Mammary epithelial cell (primary cell): ENCODE measurements around the gene TBL1X.

Source experiments
- EZH2 ChIP-seq: IDR thresholded peaks from 2 replicates; pipeline ENCODE4 v1.6.1; 2012; ENCODE audit warnings: low read length, inconsistent platforms, borderline replicate concordance
- TF ChIP-seq, protein P1 (sequence below), 2 donors: IDR thresholded peaks in 1 of 2; conservative IDR thresholded peaks in 1 of 2; 2 replicates each; pipeline ENCODE4 v1.5.1; 2011 to 2012; ENCODE audit warnings: inconsistent platforms in 2 of 2, low read length in 2 of 2, mild to moderate bottlenecking in 2 of 2, control low read depth in 1 of 2, low read depth in 1 of 2; ENCODE audit not compliant: insufficient read depth in 1 of 2; ENCODE audit errors: extremely low read depth in 1 of 2

GRCh38 chrX:9758021-9758638 is 293.3 kb downstream of the TBL1X start:
- TF ChIP-seq, protein P1, sequence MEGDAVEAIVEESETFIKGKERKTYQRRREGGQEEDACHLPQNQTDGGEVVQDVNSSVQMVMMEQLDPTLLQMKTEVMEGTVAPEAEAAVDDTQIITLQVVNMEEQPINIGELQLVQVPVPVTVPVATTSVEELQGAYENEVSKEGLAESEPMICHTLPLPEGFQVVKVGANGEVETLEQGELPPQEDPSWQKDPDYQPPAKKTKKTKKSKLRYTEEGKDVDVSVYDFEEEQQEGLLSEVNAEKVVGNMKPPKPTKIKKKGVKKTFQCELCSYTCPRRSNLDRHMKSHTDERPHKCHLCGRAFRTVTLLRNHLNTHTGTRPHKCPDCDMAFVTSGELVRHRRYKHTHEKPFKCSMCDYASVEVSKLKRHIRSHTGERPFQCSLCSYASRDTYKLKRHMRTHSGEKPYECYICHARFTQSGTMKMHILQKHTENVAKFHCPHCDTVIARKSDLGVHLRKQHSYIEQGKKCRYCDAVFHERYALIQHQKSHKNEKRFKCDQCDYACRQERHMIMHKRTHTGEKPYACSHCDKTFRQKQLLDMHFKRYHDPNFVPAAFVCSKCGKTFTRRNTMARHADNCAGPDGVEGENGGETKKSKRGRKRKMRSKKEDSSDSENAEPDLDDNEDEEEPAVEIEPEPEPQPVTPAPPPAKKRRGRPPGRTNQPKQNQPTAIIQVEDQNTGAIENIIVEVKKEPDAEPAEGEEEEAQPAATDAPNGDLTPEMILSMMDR (conservative IDR thresholded peaks at IDR 0.05 in 1 of 2, IDR thresholded peaks at IDR 0.05 in 1 of 2; ENCODE audit: extremely low read depth in 1 of 2, insufficient read depth in 1 of 2, low read depth in 1 of 2, low read length in 2 of 2), result no peak
- TF ChIP-seq EZH2, result no peak
